Stomach smooth muscle (tissue), 2 donors: ENCODE data around the gene LRRC4C.

ENCODE experiments used
- H3K27ac ChIP-seq: one replicate; pipeline ENCODE4 v1.7.0; 2013; ENCODE audit warnings: mild to moderate bottlenecking, low read length, inconsistent platforms
- H3K27me3 ChIP-seq, 2 donors: one replicate each; pipeline ENCODE4 v1.7.0; 2013; ENCODE audit warnings: low read length in 2 of 2; ENCODE audit not compliant: insufficient read depth in 2 of 2, control insufficient read depth in 1 of 2
- H3K36me3 ChIP-seq, 2 donors: one replicate each; pipeline ENCODE4 v1.7.0; 2013; ENCODE audit warnings: low read length in 2 of 2; ENCODE audit not compliant: control insufficient read depth in 2 of 2, insufficient read depth in 2 of 2
- H3K4me1 ChIP-seq: one replicate; pipeline ENCODE4 v1.7.0; 2013; ENCODE audit warnings: low read length; ENCODE audit not compliant: control insufficient read depth, insufficient read depth
- H3K4me3 ChIP-seq, 2 donors: one replicate each; pipeline ENCODE4 v1.7.0; 2013; ENCODE audit warnings: low read length in 2 of 2
- H3K9ac ChIP-seq, 2 donors: one replicate each; pipeline ENCODE4 v1.7.0; 2013; ENCODE audit warnings: low read length in 2 of 2, mild to moderate bottlenecking in 1 of 2
- H3K9me3 ChIP-seq, 2 donors: one replicate each; pipeline ENCODE4 v1.7.0; 2013; ENCODE audit warnings: low read length in 2 of 2; ENCODE audit not compliant: control insufficient read depth in 2 of 2
- donor health status: healthy.
- donor health status: Pancreatic carcinoma.

The LRRC4C gene

DNA sequence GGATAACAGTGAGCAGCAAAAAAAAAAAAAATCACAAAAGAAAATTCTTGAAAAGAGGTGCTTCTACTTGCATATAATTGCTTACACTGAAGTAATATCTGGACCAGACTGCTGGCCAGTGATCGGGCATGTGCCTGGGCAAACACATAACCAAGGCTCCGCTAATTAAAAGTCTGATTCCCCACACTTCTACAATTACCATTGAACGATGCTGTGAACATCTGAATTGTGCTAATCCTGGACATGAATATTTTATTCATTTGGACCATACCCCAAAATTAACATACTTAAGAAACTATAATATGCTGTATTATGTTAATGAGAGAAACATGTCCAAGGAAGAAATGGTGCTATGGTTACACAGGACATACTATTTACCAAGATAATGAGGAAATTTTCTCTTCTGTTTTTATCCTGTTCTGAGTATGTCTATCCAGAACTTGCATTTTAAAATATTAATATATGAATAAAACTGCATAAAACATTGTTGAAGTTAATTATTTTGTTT lies 69.8 kb downstream of the LRRC4C start:
- Histone ChIP-seq H3K4me3 (no peak overlapping the region), H3K27me3 (peaks cover 0 to 4% of the 10 kb centered on the region in 2 donors), H3K36me3 (no peaks in the 10 kb centered on the region), H3K27ac (no peak overlapping the region), H3K9me3 (no peaks in the 10 kb centered on the region), H3K9ac (no peak overlapping the region), H3K4me1 (no peaks in the 10 kb centered on the region)

DNA sequence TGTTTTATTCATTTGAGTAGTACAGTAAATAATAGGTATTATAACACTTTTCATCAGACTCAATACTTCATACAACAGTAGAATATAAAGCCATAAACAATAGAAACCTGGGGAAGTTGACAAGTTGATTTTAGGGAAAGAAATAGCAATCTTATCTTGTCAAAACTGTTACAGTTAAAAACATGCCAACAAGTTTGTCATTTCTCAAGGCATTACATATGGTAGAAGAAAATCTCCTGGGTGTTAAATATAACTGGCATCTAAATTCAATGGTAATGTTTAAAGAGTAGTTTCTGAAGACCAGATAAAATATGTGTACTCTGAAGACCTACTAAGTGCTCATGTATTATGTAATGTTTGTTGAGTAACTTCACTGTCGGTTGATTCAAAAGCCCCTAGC lies 75.1 kb downstream of the LRRC4C start:
- H3K4me1 ChIP-seq = no peaks in the 10 kb centered on the region

DNA sequence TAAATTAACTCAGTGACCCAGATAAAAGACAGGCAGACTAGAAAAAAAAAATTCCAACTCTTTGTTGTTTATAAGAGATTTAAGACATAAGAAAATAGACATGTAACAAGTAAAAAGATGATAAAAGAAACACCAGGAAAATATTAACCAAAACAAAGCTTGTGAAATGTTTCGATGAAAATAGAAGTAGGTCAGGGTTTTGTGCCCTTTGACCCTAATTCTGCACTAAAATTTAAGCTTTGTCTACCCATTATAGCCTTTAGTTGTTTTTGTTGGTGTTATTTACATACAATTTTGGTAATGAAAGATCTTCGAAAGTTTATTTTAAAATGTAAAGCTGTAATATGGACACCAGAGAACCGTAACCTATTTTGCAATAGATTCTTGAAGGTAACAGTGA lies 75.7 kb downstream of the LRRC4C start:
- Histone ChIP-seq H3K4me1 (no peaks in the 10 kb centered on the region), H3K27me3 (peaks cover 0 to 4% of the 10 kb centered on the region in 2 donors), H3K9ac (no peak overlapping the region), H3K36me3 (no peaks in the 10 kb centered on the region), H3K27ac (no peak overlapping the region), H3K9me3 (no peaks in the 10 kb centered on the region), H3K4me3 (no peak overlapping the region)

More for the DNA sequence above, 75.1 kb downstream of the LRRC4C start:
- Histone ChIP-seq H3K27ac (no peak overlapping the region), H3K9ac (no peak overlapping the region), H3K9me3 (no peaks in the 10 kb centered on the region), H3K4me3 (no peak overlapping the region), H3K27me3 (peaks cover 0 to 4% of the 10 kb centered on the region in 2 donors), H3K36me3 (no peaks in the 10 kb centered on the region)

DNA sequence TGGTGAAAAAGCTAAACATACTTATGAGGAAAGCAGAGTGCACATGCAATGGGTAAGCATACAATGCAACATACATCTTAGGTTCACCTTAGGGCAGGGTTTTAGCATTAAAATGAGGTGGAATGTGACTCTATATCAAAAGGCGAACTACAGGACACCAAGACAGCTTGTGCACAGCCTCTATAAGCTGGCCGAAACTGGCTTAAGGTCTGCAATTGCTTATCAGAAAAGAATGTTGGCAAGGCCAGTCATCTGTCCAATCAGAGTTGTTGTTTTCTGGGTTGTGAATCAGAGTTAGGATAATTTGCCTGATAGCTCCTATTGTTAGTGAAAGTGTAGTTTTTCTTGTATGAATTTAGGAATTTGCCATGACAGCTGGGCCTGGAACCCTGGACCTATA lies 76.5 kb downstream of the LRRC4C start:
- Histone ChIP-seq H3K4me1 (no peaks in the 10 kb centered on the region), H3K4me3 (no peak overlapping the region), H3K27me3 (peaks cover 0 to 4% of the 10 kb centered on the region in 2 donors), H3K27ac (no peak overlapping the region), H3K9ac (no peak overlapping the region), H3K9me3 (no peaks in the 10 kb centered on the region), H3K36me3 (no peaks in the 10 kb centered on the region)

DNA sequence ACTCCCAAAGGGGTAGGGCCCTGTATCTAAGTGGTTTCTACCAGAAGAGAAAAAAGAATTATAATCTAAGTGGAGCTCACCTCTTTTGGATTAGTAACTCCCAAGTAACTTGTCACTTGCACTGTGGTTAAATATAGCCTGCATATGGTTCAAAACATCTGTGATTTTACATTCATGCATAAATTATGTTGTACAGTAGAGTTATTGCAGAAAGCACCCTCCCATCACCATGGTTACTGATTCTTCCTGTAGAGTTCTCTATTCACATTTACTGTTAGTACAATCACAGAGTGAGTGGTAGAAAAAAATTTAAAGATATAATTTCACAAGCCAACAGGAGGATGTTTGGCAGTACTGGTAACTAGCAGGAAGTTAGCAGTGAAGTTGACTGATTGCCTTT lies 80.4 kb downstream of the LRRC4C start:
- H3K27ac ChIP-seq = no peak overlapping the region
- no peaks in the 10 kb centered on the region for H3K27me3 ChIP-seq
- H3K4me1 ChIP-seq = no peaks in the 10 kb centered on the region
- no peaks in the 10 kb centered on the region for H3K36me3 ChIP-seq
- no peaks in the 10 kb centered on the region for H3K9me3 ChIP-seq
- no peak overlapping the region for H3K4me3 ChIP-seq
- H3K9ac ChIP-seq = no peak overlapping the region

DNA sequence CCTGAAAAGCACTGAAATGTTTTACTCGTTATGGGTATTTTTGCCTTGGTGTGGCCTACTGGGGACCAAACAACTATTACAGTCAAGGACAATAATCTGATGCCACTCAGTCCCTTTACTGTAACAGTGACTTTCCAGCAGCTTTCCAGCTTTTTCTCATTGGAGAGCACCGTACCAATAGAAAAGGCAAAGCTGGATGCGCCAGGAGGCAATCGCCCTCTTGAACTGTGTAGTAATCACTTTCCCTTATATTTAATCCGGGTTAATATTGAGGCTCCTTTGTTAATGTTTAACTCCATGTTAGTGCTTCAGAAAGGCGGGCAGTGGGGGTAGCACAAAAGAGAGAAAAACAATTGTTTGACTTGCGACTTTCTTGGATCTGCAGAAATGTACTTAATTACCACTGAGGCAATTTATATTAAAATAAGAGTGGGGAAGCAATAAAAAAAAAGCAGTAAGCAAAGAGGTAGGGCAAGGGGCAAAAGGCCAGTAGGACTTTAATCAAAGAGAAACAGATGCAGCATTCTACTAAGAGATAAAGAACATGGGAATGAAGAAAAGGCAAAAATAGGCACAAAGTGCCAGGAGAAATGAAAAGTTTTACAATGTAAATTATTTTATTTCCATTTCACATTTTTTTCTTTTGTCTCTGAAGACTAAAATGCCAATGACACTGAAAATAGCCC lies 81.6 kb downstream of the LRRC4C start:
- Histone ChIP-seq H3K9ac (no peak overlapping the region), H3K27me3 (no peaks in the 10 kb centered on the region), H3K36me3 (no peaks in the 10 kb centered on the region), H3K4me1 (no peaks in the 10 kb centered on the region), H3K27ac (no peak overlapping the region), H3K4me3 (no peak overlapping the region), H3K9me3 (no peaks in the 10 kb centered on the region)

DNA sequence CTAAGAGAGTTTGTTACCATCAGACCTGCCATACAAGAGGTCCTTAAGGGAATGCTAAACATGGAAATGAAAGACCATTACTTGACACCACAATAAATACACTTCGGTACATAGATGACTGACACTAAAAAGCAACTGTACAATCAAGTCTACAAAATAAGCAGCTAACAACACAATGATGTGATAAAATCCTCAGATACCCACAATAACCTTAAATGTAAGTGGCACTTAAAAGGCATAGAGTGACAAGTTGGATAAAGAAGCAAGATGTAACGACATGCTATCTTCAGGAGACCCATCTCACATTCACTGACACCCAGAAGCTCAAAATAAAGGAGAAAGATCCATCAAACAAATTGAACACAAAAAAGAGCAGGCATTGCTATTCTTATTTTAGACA lies 107.6 kb downstream of the LRRC4C start:
- no peak overlapping the region for H3K4me3 ChIP-seq
- H3K9me3 ChIP-seq = no peaks in the 10 kb centered on the region
- H3K4me1 ChIP-seq = no peaks in the 10 kb centered on the region
- no peak overlapping the region for H3K27ac ChIP-seq
- no peaks in the 10 kb centered on the region for H3K27me3 ChIP-seq
- H3K9ac ChIP-seq = no peak overlapping the region
- no peaks in the 10 kb centered on the region for H3K36me3 ChIP-seq

DNA sequence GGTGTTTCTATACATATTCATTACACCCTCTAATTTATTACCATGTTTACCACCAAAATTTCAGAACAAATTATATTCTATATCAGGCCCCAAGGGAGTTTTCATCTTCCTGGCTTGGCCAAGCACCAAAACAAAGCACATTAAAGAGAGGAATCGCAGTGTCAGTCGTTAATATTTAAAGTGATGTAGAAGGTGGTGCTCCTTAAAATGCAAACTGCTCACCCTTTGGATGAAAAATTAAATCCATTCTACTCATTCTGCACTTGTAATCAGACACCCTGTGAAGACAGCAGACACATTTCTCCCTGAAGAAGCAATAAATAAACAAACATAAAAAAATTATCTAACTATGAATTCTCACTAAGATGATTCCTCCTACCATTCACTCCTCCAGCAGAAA lies 113.4 kb downstream of the LRRC4C start:
- H3K4me1 ChIP-seq = no peaks in the 10 kb centered on the region
- no peak overlapping the region for H3K9ac ChIP-seq
- H3K4me3 ChIP-seq = no peak overlapping the region
- H3K36me3 ChIP-seq = no peaks in the 10 kb centered on the region
- H3K9me3 ChIP-seq = no peaks in the 10 kb centered on the region
- no peak overlapping the region for H3K27ac ChIP-seq
- no peaks in the 10 kb centered on the region for H3K27me3 ChIP-seq

DNA sequence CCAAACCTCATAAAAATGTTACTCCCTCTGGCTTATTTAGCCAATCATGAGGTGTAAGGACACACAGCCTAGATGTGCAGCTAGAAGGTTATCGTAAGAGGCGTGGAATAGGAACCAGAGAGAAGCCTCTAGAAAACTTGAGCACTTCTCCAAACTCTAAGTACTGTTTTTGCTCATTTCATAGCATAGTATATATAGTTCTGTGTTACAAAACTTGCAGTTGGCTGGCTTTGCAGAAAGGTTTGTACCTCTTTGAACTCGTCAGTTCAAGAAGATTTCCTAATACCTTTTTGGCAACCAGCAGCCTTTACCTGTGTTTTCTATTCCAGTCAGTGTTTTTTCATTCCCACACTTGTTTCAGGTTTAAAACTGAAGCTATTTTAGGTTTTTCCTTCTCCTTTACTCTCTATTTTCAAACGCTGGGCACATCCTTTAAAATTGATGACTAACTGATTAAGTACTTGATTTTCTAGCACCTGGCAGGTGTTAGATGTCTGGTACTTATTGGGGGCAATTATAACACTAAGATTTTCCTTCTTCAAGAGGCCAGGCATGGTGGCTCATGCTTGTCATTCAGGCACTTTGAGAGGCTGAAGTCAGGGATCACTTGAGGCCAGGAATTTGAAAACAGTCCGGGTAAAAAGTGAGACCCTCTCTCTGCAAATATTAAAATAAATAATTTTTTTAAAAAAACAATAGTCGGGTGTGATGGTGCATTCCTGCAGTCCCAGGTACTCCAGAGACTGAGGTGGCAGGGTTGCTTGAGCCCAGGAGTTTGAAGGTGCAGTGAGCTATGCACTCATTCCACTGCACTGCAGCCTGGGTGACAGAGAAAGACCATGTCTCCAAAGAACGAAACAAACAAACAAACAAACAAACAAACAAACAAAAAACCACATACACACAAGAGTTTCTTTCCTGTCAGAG lies 125.2 kb downstream of the LRRC4C start:
- no peaks in the 10 kb centered on the region for H3K27me3 ChIP-seq
- H3K4me1 ChIP-seq = no peaks in the 10 kb centered on the region
- H3K9ac ChIP-seq = no peak overlapping the region
- H3K9me3 ChIP-seq = no peaks in the 10 kb centered on the region
- H3K4me3 ChIP-seq = no peak overlapping the region
- no peak overlapping the region for H3K27ac ChIP-seq
- no peaks in the 10 kb centered on the region for H3K36me3 ChIP-seq

DNA sequence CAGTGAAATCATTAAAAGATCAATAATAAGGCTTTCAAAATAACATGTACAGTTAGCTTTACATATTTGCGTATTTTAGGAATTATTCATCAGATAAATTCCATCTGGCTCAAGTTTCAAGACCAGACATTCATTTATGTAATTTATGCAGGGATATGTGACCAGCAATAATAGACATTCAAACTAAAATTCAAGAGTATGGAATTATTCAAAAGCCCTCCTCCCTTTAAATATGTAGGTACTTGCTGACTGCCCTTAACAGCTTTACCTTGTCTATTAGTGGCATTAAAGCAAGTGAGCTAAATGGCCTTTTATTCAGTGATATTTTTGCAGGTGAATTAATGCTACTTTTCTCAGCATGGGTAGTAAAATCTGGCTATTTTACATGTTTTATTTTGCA lies 126.1 kb downstream of the LRRC4C start:
- Histone ChIP-seq H3K4me3 (no peak overlapping the region), H3K27ac (no peak overlapping the region), H3K4me1 (no peaks in the 10 kb centered on the region), H3K36me3 (no peaks in the 10 kb centered on the region), H3K9me3 (no peaks in the 10 kb centered on the region), H3K9ac (no peak overlapping the region), H3K27me3 (no peaks in the 10 kb centered on the region)

DNA sequence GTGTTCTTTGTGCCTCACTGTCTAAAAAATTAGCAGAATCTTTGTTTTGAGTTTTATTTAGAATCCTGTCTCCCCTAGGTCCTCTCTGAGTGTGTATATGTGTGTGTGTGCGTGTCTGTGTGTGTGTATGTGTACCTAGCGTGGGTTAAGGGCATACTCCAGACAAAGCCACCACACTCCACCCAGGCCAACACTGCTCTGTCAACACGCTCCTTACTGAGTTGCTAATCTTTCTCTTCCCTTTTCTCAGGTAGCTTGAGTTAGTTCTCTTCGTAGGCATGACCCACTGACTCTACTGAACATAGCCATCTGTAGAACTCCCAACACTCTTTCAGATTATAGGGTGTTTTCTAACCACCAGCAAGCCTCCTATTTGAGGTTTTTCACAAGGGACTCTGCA lies 131.1 kb downstream of the LRRC4C start:
- H3K27ac ChIP-seq = no peak overlapping the region
- H3K4me3 ChIP-seq = no peak overlapping the region
- no peaks in the 10 kb centered on the region for H3K9me3 ChIP-seq
- no peaks in the 10 kb centered on the region for H3K27me3 ChIP-seq
- H3K9ac ChIP-seq = no peak overlapping the region
- no peaks in the 10 kb centered on the region for H3K36me3 ChIP-seq
- H3K4me1 ChIP-seq = no peaks in the 10 kb centered on the region
